ENCODE results near the gene SNN.

The SNN gene

GRCh38 chr16:11629071-11630030 lies 38.9 kb upstream of the SNN start:
- Mint-ChIP-seq H3K27me3 (no peaks in the 10 kb centered on the region), H3K4me1 (ENCODE audit: low read depth in 2 of 2) (peaks cover 21 to 29% of the 10 kb centered on the region in 2 donors), H3K4me3 (no peak overlapping the region), H3K27ac (no peak overlapping the region), H3K36me3 (ENCODE audit: insufficient read depth) (no peaks in the 10 kb centered on the region), H3K9me3 (no peaks in the 10 kb centered on the region)
- ATAC-seq (replicated peaks) (no peak), DNase-seq (no peak)

DNA sequence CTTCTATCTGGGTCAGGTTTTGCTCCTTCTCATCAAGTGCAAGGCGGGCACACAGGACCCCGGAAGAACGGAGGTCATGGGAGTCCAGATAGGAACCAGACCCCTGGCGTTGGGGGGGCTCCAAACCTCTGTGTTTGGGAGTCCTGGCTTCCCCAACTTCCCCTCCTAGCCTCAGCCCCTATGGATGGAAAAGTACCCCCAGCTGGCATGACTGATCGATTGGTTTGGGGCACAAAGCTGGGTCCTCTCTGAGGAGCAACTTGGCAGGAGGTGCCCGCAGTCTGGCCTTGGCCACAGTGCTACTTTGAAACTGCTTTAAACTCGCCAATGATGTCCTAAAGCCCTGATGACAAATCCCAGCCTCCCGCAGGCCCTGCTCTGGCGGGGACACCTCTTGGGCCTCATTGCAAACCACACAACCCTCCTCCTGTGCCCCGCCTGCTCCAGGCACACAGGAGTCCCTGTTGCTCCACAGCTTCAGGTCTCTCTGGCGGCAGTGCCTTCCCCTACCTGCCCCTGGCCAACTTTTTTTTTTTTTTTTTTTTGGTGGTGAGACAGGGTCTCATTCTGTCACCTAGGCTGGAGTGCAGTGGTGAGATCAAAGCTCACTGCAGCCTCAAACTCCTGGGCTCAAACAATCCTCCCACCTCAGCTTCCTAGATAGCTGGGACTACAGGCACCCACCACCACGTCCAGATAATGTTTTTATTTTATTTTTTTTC lies 38.0 kb upstream of the SNN start:
- Mint-ChIP-seq H3K36me3 (ENCODE audit: insufficient read depth) (no peaks in the 10 kb centered on the region), H3K27me3 (no peaks in the 10 kb centered on the region), H3K4me1 (ENCODE audit: low read depth in 2 of 2) (peaks cover 16 to 25% of the 10 kb centered on the region in 2 donors), H3K4me3 (no peak overlapping the region), H3K27ac (peak overlapping the region in 1 of 2 donors; percentile 62), H3K9me3 (no peaks in the 10 kb centered on the region)
- no peak for DNase-seq
- ATAC-seq (replicated peaks), result no peak

- ATAC-seq (replicated peaks), result no peak
- no peak overlapping the region for H3K4me3 Mint-ChIP-seq
- H3K36me3 Mint-ChIP-seq (ENCODE audit: insufficient read depth), result no peaks in the 10 kb centered on the region
- no peak for DNase-seq
- H3K27ac Mint-ChIP-seq, result peak overlapping the region in 1 of 2 donors; percentile 62
- no peaks in the 10 kb centered on the region for H3K9me3 Mint-ChIP-seq
- no peaks in the 10 kb centered on the region for H3K27me3 Mint-ChIP-seq
- H3K4me1 Mint-ChIP-seq (ENCODE audit: low read depth in 2 of 2), result peaks cover 16 to 20% of the 10 kb centered on the region in 2 donors
Observed at GRCh38 chr16:11630768-11631056, 37.5 kb upstream of the SNN start.

DNA sequence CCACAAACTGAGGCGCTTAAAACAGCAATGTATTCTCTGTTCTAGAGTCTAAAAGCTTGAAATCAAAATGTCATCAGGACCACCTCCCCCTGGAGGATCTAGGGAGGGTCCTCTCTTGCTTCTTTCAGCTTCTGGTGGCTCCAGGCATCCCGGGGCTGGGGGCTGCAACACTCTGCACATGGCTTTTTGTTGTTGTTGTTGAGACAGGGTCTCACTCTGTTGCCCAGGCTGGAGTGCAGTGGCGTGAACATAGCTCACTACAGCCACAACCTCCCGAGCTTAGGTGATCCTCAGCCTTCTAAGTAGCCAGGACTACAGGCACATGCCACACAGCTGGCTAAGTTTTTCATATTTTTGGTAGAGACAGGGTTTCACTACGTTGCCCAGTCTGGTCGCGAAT lies 37.0 kb upstream of the SNN start:
- Mint-ChIP-seq H3K4me1 (ENCODE audit: low read depth in 2 of 2) (peaks cover 19 to 21% of the 10 kb centered on the region in 2 donors), H3K36me3 (ENCODE audit: insufficient read depth) (no peaks in the 10 kb centered on the region), H3K9me3 (no peaks in the 10 kb centered on the region), H3K4me3 (no peak overlapping the region), H3K27ac (no peak overlapping the region), H3K27me3 (no peaks in the 10 kb centered on the region)
- DNase-seq (no peak), ATAC-seq (replicated peaks) (no peak)

DNA sequence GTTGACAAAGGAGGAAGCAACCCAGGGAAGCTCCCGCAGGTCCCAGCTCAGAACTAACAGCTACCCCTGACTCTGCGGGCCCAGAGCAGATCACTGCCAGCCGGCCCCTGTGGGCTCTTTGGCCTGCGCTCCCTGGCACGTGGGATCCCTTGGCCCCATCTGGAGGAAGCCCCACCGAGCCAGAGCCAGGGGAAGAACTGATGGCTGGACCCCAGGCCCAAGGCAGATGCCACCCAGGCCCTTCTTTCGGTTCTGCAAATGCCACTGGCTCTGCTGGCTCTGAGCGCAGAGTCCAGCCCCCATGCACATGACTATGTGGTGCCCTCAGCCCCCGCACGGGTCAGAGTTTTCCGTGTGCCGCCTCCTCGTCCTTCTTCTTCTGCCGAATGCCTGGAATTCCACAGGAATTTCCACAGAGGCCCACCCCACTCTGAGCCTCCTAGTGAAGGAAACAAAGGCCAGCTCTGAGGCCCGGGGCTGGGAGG lies 35.8 kb upstream of the SNN start:
- Mint-ChIP-seq H3K27ac (no peak overlapping the region), H3K36me3 (ENCODE audit: insufficient read depth) (no peaks in the 10 kb centered on the region), H3K4me1 (ENCODE audit: low read depth in 2 of 2) (peaks cover 19 to 25% of the 10 kb centered on the region in 2 donors), H3K9me3 (no peaks in the 10 kb centered on the region), H3K4me3 (no peak overlapping the region), H3K27me3 (no peaks in the 10 kb centered on the region)
- no peak for ATAC-seq (replicated peaks)
- DNase-seq, result no peak

DNA sequence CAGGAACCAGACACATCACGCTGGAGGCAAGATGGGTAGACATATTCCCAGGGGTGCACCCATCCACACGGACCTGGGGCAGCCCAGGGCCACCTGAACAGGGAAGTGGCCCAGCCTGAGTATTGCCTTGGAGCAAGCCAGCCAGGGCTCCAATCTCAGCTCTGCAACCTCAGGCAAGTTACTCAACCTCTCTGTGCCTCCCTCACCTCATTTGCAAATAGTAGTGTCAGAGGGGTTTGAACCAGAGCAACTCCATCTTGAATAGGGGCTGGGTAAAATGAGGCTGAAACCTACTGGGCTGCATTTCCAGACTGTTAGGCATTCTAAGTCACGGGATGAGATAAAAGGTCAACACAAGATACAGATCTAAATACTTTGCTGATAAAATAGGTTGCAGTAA lies 35.1 kb upstream of the SNN start:
- H3K4me1 Mint-ChIP-seq (ENCODE audit: low read depth in 2 of 2), result peaks cover 17 to 25% of the 10 kb centered on the region in 2 donors
- no peak overlapping the region for H3K4me3 Mint-ChIP-seq

DNA sequence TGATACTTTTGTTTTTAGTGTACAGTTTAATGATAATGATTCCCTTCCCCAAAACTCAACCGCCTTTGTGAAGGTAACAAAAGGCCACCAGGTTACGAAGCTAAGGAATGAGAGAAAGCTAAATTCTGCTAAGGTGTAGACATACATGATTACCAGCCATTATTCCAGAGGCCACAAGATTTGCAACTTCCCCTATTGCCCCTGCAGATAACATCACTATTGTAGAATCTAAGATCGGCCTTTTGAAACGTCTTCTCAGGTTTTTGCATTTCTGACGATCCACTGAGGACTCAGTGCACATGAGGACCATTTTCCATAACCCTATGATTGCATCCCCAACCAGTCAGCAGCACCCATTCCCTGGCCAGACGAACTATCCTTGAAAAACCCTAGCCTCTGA lies 33.9 kb upstream of the SNN start:
- no peak overlapping the region for H3K4me3 Mint-ChIP-seq
- ATAC-seq (replicated peaks) (no peak), DNase-seq (no peak)
- peak overlapping the region in 1 of 2 donors; percentile 33 for H3K27ac Mint-ChIP-seq
- no peaks in the 10 kb centered on the region for H3K9me3 Mint-ChIP-seq
- no peaks in the 10 kb centered on the region for H3K27me3 Mint-ChIP-seq
- no peaks in the 10 kb centered on the region for H3K36me3 Mint-ChIP-seq (ENCODE audit: insufficient read depth)
- H3K4me1 Mint-ChIP-seq (ENCODE audit: low read depth in 2 of 2), result peaks cover 13 to 21% of the 10 kb centered on the region in 2 donors

More for the DNA sequence above, 35.1 kb upstream of the SNN start:
- Mint-ChIP-seq H3K9me3 (no peaks in the 10 kb centered on the region), H3K36me3 (ENCODE audit: insufficient read depth) (no peaks in the 10 kb centered on the region), H3K27me3 (no peaks in the 10 kb centered on the region), H3K27ac (no peak overlapping the region)
- DNase-seq, result no peak
- ATAC-seq (replicated peaks), result no peak

DNA sequence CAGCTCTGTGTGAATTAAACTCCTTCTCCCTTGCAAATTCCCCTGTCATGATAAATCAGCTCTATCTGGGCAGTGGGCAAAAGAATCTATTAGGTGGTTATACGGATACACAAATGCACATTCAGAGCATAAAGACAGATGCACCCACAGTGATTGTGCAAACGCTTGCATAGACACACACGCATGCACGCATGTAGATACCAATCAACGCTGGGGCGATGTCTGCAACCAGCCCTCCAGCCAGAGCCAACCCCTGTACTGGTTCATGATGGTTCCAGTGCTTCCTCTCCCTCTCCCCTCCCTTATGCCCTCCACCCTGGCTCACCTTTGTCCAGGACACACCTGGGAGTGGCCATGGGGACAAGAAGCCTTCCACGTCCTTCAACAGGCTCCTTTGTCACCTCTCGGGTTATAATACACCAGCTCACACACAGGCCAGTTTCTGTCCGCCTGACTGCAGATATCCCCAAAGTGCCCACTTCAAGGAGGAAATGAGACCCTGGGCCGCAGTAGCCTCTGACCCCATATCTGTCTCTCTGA lies 33.1 kb upstream of the SNN start:
- Mint-ChIP-seq H3K4me3 (no peak overlapping the region), H3K27ac (no peak overlapping the region), H3K27me3 (no peaks in the 10 kb centered on the region), H3K4me1 (ENCODE audit: low read depth in 2 of 2) (peaks cover 14 to 21% of the 10 kb centered on the region in 2 donors), H3K9me3 (no peaks in the 10 kb centered on the region), H3K36me3 (ENCODE audit: insufficient read depth) (no peaks in the 10 kb centered on the region)
- ATAC-seq (replicated peaks) (no peak), DNase-seq (no peak)

GRCh38 chr16:11635679-11636171 lies 32.5 kb upstream of the SNN start:
- Mint-ChIP-seq H3K27ac (no peak overlapping the region), H3K27me3 (no peaks in the 10 kb centered on the region), H3K4me3 (no peak overlapping the region), H3K36me3 (ENCODE audit: insufficient read depth) (no peaks in the 10 kb centered on the region), H3K4me1 (ENCODE audit: low read depth in 2 of 2) (peaks cover 19 to 26% of the 10 kb centered on the region in 2 donors), H3K9me3 (no peaks in the 10 kb centered on the region)
- DNase-seq, result no peak
- no peak for ATAC-seq (replicated peaks)

DNA sequence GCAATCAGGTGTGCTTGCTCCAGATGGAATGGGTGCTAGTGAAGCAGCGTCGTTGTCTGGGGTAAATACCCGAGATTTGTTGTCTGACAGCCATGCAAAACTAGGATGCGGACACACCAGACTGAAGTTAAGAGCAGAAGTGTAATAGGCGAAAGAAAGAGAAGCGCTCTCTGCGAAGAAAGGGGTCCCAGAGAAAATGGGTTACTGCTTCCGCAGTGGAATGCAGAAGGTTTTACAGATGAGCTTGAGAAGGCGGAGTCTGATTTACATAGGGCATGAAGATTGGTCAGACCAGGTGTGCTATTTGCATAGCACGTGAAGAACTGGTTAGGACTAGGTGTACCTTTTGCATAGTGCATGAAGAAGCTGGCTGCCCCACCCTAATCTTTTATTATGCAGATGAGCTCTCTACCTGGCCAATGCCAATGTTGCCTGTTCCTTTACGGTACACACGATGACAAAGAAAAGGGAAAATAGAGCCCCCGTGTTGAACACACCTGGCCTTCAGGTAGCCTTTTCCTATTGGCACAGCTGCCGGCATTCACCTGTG lies 32.0 kb upstream of the SNN start:
- H3K36me3 Mint-ChIP-seq (ENCODE audit: insufficient read depth), result no peaks in the 10 kb centered on the region
- no peak overlapping the region for H3K27ac Mint-ChIP-seq
- DNase-seq (no peak), ATAC-seq (replicated peaks) (peak; percentile 18)
- no peak overlapping the region for H3K4me3 Mint-ChIP-seq
- no peaks in the 10 kb centered on the region for H3K27me3 Mint-ChIP-seq
- H3K4me1 Mint-ChIP-seq (ENCODE audit: low read depth in 2 of 2), result peaks cover 24 to 28% of the 10 kb centered on the region in 2 donors
- H3K9me3 Mint-ChIP-seq, result no peaks in the 10 kb centered on the region

DNA sequence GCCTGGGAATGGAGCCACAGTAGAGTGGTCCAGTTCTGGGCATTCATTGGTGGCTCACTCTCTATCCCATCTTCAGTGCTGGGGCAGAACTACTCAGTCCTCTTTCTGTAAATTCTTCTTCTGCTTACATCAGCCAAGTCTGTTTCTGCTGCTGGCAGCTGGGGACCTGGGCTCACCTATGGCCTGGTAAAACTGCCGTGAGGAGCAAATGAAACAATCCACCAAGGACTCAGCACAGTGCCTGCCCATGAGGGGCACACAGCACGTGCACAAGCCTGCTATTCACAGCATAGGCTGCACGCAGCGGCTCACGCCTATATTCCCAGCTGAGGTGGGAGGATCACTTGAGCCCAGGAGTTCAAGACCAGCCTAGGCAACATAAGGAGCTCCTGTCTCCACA lies 30.9 kb upstream of the SNN start:
- H3K9me3 Mint-ChIP-seq, result no peaks in the 10 kb centered on the region
- DNase-seq (no peak), ATAC-seq (replicated peaks) (no peak)
- H3K27ac Mint-ChIP-seq, result peak overlapping the region in 1 of 2 donors; percentile 66
- no peaks in the 10 kb centered on the region for H3K36me3 Mint-ChIP-seq (ENCODE audit: insufficient read depth)
- H3K27me3 Mint-ChIP-seq, result no peaks in the 10 kb centered on the region
- peaks cover 26 to 32% of the 10 kb centered on the region in 2 donors for H3K4me1 Mint-ChIP-seq (ENCODE audit: low read depth in 2 of 2)
- H3K4me3 Mint-ChIP-seq, result no peak overlapping the region

- ATAC-seq (replicated peaks), result no peak
- no peak overlapping the region for H3K27ac Mint-ChIP-seq
- no peak for DNase-seq
- H3K9me3 Mint-ChIP-seq, result no peaks in the 10 kb centered on the region
- no peaks in the 10 kb centered on the region for H3K27me3 Mint-ChIP-seq
- H3K36me3 Mint-ChIP-seq (ENCODE audit: insufficient read depth), result no peaks in the 10 kb centered on the region
- no peak overlapping the region for H3K4me3 Mint-ChIP-seq
- peaks cover 30 to 37% of the 10 kb centered on the region in 2 donors for H3K4me1 Mint-ChIP-seq (ENCODE audit: low read depth in 2 of 2)
Observed at GRCh38 chr16:11638140-11638539, 30.1 kb upstream of the SNN start.

GRCh38 chr16:11639008-11639562 lies 29.2 kb upstream of the SNN start:
- peaks cover 0 to 5% of the 10 kb centered on the region in 2 donors for H3K27me3 Mint-ChIP-seq
- no peaks in the 10 kb centered on the region for H3K9me3 Mint-ChIP-seq
- ATAC-seq (replicated peaks) (no peak), DNase-seq (no peak)
- no peak overlapping the region for H3K4me3 Mint-ChIP-seq
- H3K36me3 Mint-ChIP-seq (ENCODE audit: insufficient read depth), result no peaks in the 10 kb centered on the region
- H3K4me1 Mint-ChIP-seq (ENCODE audit: low read depth in 2 of 2), result peaks cover 26 to 32% of the 10 kb centered on the region in 2 donors
- H3K27ac Mint-ChIP-seq, result no peak overlapping the region

All from effector memory CD8-positive, alpha-beta T cell (primary cell).